OCI-LY7 (cell line): Measurements from ENCODE around the gene RNF215. TPM values are rescaled to one million over a fixed set of nuclear protein-coding genes. Genes with fewer than 3 reads are reported as not detected.

Source experiments
- BruUV-seq: library from RNA; stranded (reverse); fragments of 400-500 nt; replicated peaks from 2 replicates; lab custom pipeline; 2021; lab: Mats Ljungman, UMichigan
- CTCF ChIA-PET: fragments of 300-600 bp; sonication (Branson Sonifier 250); formaldehyde crosslinking; loops from one replicate; lab custom pipeline; 2022; ENCODE audit warnings: antibody characterized with exemption; ENCODE audit not compliant: unreplicated experiment; lab: Charles Lee
- POLR2A ChIA-PET: fragments of 300-600 bp; sonication (Branson Sonifier 250); formaldehyde crosslinking; loops from one replicate; lab custom pipeline; 2022; ENCODE audit warnings: antibody characterized with exemption; lab: Charles Lee
- DNase-seq: peaks from one replicate; pipeline ENCODE4 v3.0.0-alpha.2; 2015; ENCODE audit warnings: low spot score
- H2AFZ ChIP-seq: fragments of 200-600 bp; sonication (generic), shearing (Covaris generic); 2 replicates; pipeline ENCODE4 v1.6.1; 2014; ENCODE audit warnings: mild to moderate bottlenecking, antibody characterized with exemption, low read length, moderate library complexity
- H3K27ac ChIP-seq: fragments of 200-600 bp; sonication (generic); 2 replicates; pipeline ENCODE4 v1.5.1; 2014; ENCODE audit warnings: mixed run types, low read depth, mild to moderate bottlenecking, moderate library complexity, low read length, inconsistent platforms; ENCODE audit not compliant: poor library complexity, severe bottlenecking
- H3K36me3 ChIP-seq: fragments of 200-600 bp; sonication (generic); 2 replicates; pipeline ENCODE4 v1.6.1; 2014; ENCODE audit warnings: mild to moderate bottlenecking, antibody characterized with exemption, low read length, moderate library complexity, mixed read lengths; ENCODE audit not compliant: insufficient read depth
- H3K4me1 ChIP-seq: fragments of 200-600 bp; sonication (generic); 2 replicates; pipeline ENCODE4 v1.5.1; 2014; ENCODE audit warnings: mild to moderate bottlenecking, low read length; ENCODE audit not compliant: insufficient read depth, poor library complexity, severe bottlenecking
- H3K4me2 ChIP-seq: fragments of 200-600 bp; sonication (generic); 2 replicates; pipeline ENCODE4 v1.6.1; 2014; ENCODE audit warnings: mild to moderate bottlenecking, low read length
- H3K4me3 ChIP-seq: fragments of 200-600 bp; sonication (generic); 2 replicates; pipeline ENCODE4 v1.5.1; 2014; ENCODE audit warnings: mild to moderate bottlenecking, low read depth, low read length; ENCODE audit not compliant: poor library complexity, severe bottlenecking
- H3K79me2 ChIP-seq: fragments of 200-600 bp; sonication (generic); 2 replicates; pipeline ENCODE4 v1.6.1; 2016; ENCODE audit warnings: low read depth, mild to moderate bottlenecking, low read length, moderate library complexity, mixed read lengths; ENCODE audit not compliant: insufficient read depth
- H3K9me2 ChIP-seq: fragments of 200-600 bp; sonication (generic); 2 replicates; pipeline ENCODE4 v1.6.1; 2016; ENCODE audit warnings: mild to moderate bottlenecking, low read length, mixed read lengths; ENCODE audit not compliant: insufficient read depth
- H3K9me3 ChIP-seq: fragments of 200-600 bp; sonication (generic); 2 replicates; pipeline ENCODE4 v1.6.1; 2014; ENCODE audit warnings: mild to moderate bottlenecking, mixed run types, low read length, mixed read lengths
- H4K20me1 ChIP-seq: fragments of 200-600 bp; sonication (generic); 2 replicates; pipeline ENCODE4 v1.6.1; 2014; ENCODE audit warnings: mild to moderate bottlenecking, antibody characterized with exemption, low read length, moderate library complexity, mixed read lengths; ENCODE audit not compliant: insufficient read depth
- CTCF ChIP-seq: fragments of 200-600 bp; sonication (generic); conservative IDR thresholded peaks from 2 replicates; pipeline ENCODE4 v1.5.1; 2014; ENCODE audit warnings: mild to moderate bottlenecking, antibody characterized with exemption, low read length, moderate library complexity, mixed read lengths
- EZH2phosphoT487 ChIP-seq: fragments of 200-600 bp; sonication (generic); IDR thresholded peaks from 2 replicates; pipeline ENCODE4 v1.6.1; 2018; ENCODE audit warnings: low read depth, borderline replicate concordance, mild to moderate bottlenecking, mixed run types, antibody characterized with exemption, low read length, moderate library complexity, mixed read lengths
- intact Hi-C: fragments of 100-400 bp; cut with micrococcal nuclease; formaldehyde crosslinking; loops from one replicate; pipeline ENCODE4 v1.10.0; 2022; ENCODE audit not compliant: unreplicated experiment
- total RNA-seq, 2 experiments: library from RNA; depleted of rRNA in 1 of 2; stranded (reverse); fragments of >200 nt in 1 of 2; shearing (Covaris generic) in 1 of 2; gene quantifications; 2 replicates each; pipeline ENCODE4 v1.2.3, GENCODE V29; 2014 to 2022

Gene RNF215
- total RNA-seq, 2 experiments from 2014 or later, result 8.0 to 13.8 TPM

DNA sequence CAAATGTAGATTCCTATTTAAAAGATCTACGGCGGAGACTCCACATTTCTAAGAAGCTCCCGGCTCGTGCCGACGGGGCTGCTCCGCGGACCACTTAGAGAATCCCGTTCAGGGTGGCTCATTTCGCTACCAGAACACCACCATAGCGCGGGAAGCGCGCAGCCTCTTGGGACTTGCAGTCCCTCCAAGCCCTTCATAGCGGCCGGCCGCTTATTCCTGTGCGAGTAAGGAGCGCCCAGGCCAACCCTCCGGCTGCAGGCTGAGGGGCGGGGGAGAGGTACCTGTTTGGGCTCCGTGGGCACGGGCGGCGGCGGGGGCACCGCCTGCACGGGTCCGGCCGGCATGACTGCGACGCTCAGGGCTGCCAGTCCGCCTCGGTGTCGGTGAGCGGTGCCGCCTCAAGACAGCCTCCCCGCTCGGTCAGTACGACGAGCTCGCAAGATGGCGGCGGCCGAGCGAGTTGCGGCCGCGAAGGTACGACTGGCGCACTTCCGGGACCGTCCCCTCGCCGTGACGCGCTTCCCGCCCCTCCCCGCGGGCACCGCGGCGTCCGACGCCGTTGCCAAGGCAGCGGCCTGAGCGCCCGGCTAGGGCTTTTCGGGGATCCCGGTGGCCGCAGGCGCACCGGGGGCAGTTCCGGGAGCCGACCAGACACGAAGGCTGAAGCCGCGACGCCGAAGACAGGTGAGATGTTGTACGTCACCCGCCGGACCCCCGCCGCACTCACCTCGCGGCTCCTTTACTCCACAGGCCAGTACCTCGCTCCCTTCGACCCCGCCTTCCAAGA, 30.6 kb downstream of the RNF215 start, which contains the start of the genes CCDC157 and SF3A1:
CCDC157 (plus strand) TSS at position 559 of the 787 bp plus-strand sequence. CDS start 8,994 bp downstream, outside the sequence.
SF3A1 (minus strand) TSS at position 446 of the 787 bp plus-strand sequence; CDS start at position 344, 102 bp downstream.
- intact Hi-C loops, result loop anchor here (1.0 kb wide), 2 partner anchors 31 to 69 kb away; partner anchors contain the start of gene RNF215
- Histone ChIP-seq H3K4me2 (peak within 1 kb of the TSS; percentile 87), H3K9me3 (no peaks in the 10 kb centered on the region), H3K36me3 (peaks cover 26% of the 10 kb centered on the region), H4K20me1 (peaks cover 21% of the 10 kb centered on the region), H3K9me2 (no peaks in the 10 kb centered on the region), H3K4me1 (peaks cover 23% of the 10 kb centered on the region), H3K27ac (peak within 1 kb of the TSS; percentile 62), H2AFZ (peak within 1 kb of the TSS; percentile 62), H3K4me3 (peak within 1 kb of the TSS; percentile 89), H3K79me2 (peaks cover 29% of the 10 kb centered on the region)
- ChIA-PET POLR2A (interaction anchor here (0.5 to 1.5 kb wide), 4 partner anchors 29 to 1493 kb away, joined by 3 to 6 read pairs (median 4); partner anchors contain the start of genes RNF215 and TBC1D10A), CTCF (interaction anchor here (1.0 kb wide), 1 partner anchor 70 kb away, joined by 3 read pairs; no protein-coding TSS in a partner anchor)
- no TSS peak for BruUV-seq
- peak; percentile 93 for DNase-seq
- no peak for TF ChIP-seq CTCF
- no peak for TF ChIP-seq EZH2phosphoT487

GRCh38 chr22:30354644-30355043, 32.6 kb downstream of the RNF215 start:
- no peak overlapping the region for H3K27ac ChIP-seq
- peaks cover 46% of the 10 kb centered on the region for H3K36me3 ChIP-seq
- intact Hi-C loops, result no loop called here
- H2AFZ ChIP-seq, result no peak overlapping the region
- no peak for DNase-seq
- H3K4me1 ChIP-seq, result peaks cover 19% of the 10 kb centered on the region
- no peak overlapping the region for H3K4me3 ChIP-seq
- H3K79me2 ChIP-seq, result peaks cover 37% of the 10 kb centered on the region
- peak overlapping the region; percentile 87 for H3K4me2 ChIP-seq
- POLR2A ChIA-PET, result no interaction called here
- TF ChIP-seq CTCF, result no peak
- TF ChIP-seq EZH2phosphoT487, result no peak
- peaks cover 21% of the 10 kb centered on the region for H4K20me1 ChIP-seq
- CTCF ChIA-PET, result no interaction called here
- no TSS peak for BruUV-seq
- no peaks in the 10 kb centered on the region for H3K9me2 ChIP-seq
- no peaks in the 10 kb centered on the region for H3K9me3 ChIP-seq
